NCI-H187 (cell line): ENCODE data around the gene HSD17B11.
"Not testable (repeated sequence)": the region's sequence is repeated elsewhere in the genome, so short reads cannot be mapped to it uniquely, and the experiment has no call there.

Experiments
- DNase-seq, 2 experiments: peaks; one replicate each; lab custom pipeline; 2025; lab: John Stamatoyannopoulos, UW

The HSD17B11 gene

GRCh38 chr4:87305562-87305961, 85.4 kb downstream of the HSD17B11 start:
- DNase-seq = no peak

DNA sequence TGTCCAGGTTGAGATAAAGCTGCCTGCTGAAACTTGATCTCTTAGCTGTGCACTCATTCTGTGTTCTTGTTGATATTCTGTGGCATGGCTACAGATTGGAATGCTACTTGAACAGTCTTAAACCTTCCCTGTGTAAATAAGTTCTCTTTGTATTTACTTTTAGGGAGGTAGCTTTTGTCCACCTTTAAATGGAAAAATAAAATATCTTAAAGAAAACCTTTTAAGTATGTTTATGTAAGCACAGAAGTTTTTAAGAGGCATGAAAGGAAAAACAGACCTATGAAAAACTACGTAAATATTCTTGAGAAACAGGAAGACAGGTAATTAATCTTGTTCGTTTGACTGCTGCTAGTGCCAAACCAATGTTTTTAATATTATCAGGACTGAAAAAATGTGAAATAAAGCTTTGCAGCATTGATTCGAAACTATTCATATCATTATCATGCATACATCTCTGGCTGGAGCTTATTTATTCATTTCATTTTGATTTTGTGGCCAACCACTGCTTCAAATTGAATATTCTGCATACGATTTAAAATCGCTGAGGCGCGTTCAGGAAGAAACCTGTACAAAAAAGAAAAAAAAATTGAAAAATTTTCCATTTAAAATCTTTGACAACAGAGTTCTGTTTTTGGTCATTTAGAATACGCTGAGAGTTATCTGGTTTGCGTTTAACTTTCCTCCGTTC, 86.1 kb downstream of the HSD17B11 start:
- DNase-seq = no peak

GRCh38 chr4:87299898-87300297, 91.1 kb downstream of the HSD17B11 start:
- no peak for DNase-seq

DNA sequence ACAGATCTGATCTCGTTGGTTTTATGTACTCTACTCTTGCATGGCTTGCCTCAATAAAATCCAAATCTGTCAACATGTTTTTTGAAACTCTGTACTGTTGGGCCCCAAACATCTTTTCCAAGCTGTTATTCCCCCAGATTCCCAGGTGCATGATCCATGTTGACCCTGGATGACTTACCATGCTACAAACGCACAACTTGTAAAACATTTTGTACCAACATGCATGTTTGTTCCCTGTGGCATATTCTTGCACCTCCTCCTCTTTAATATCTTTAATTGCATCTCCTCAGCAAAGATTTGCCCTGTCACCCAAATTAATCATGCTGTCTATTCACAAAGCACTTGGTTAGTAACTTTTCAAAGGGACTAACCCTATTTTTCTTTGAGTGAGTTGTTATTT, 92.6 kb downstream of the HSD17B11 start:
- no peak for DNase-seq

GRCh38 chr4:87294911-87295310, 96.1 kb downstream of the HSD17B11 start:
- not testable (repeated sequence) for DNase-seq

GRCh38 chr4:87293889-87294288, 97.1 kb downstream of the HSD17B11 start:
- not testable (repeated sequence) for DNase-seq

DNA sequence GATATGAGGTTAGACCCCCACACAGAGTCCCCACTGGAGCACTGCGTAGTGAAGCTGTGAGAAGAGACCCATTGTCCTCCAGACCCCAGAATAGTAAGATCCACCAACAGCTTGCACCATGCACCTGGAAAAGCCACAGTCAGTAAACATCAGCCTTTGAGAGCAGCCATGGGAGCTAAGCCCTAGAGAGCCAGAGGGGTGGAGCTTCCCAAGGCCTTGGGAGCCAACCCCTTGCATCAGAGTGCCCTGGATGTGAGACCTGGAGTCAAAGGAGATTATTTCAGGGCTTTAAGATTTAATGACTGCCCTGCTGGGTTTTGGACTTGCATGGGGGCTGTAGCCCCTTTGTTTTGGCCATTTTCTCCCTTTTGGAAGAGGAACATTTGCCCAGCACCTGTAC, 104.0 kb downstream of the HSD17B11 start:
- no peak for DNase-seq
